HepG2 (cell line): ENCODE measurements around the gene SMTN. TPM values are rescaled to one million over a fixed set of nuclear protein-coding genes. Genes with fewer than 3 reads are reported as not detected.

Source experiments
- BCL6 ChIP-seq: IDR thresholded peaks from 2 replicates; pipeline ENCODE4 v1.6.1; 2016; ENCODE audit warnings: missing genetic modification reagents, missing compliant biosample characterization
- CEBPG ChIP-seq: IDR thresholded peaks from 2 replicates; pipeline ENCODE4 v1.6.1; 2016
- ELF1 ChIP-seq: sonication (generic); formaldehyde crosslinking; IDR thresholded peaks from 2 replicates; pipeline ENCODE4 v1.4.0; 2020; ENCODE audit warnings: missing genetic modification reagents
- ELF3 ChIP-seq: IDR thresholded peaks from 2 replicates; pipeline ENCODE4 v1.6.1; 2016; ENCODE audit warnings: missing genetic modification reagents, missing compliant biosample characterization
- EP300 ChIP-seq, 3 experiments: sonication (generic) in 1 of 3; formaldehyde crosslinking in 1 of 3; IDR thresholded peaks; 2 replicates each; pipeline versions ENCODE4 v1.5.1 to v1.6.1; 2011 to 2020; ENCODE audit warnings: low read depth in 2 of 3, low read length in 2 of 3, borderline replicate concordance in 1 of 3, improper control_type of control experiment in 1 of 3, mild to moderate bottlenecking in 1 of 3, missing genetic modification reagents in 1 of 3, moderate library complexity in 1 of 3
- FOXA1 ChIP-seq, 2 experiments: fragments of 450-650 bp in 1 of 2; sonication (generic) in 1 of 2; formaldehyde crosslinking in 1 of 2; IDR thresholded peaks; 2 replicates each; pipeline versions ENCODE4 v1.4.0 to v1.6.1; 2016 to 2020; ENCODE audit warnings: missing genetic modification reagents in 1 of 2
- FOXJ3 ChIP-seq: sonication (generic); formaldehyde crosslinking; IDR thresholded peaks from 2 replicates; pipeline ENCODE4 v1.4.0; 2020; ENCODE audit warnings: missing genetic modification reagents, mild to moderate bottlenecking, borderline replicate concordance
- FOXP4 ChIP-seq: sonication (generic); formaldehyde crosslinking; IDR thresholded peaks from 2 replicates; pipeline ENCODE4 v1.4.0; 2020; ENCODE audit warnings: missing genetic modification reagents
- KDM5A ChIP-seq: fragments of 200-600 bp; sonication (generic); IDR thresholded peaks from 2 replicates; pipeline ENCODE4 v1.7.0; 2018; ENCODE audit warnings: antibody characterized with exemption, mild to moderate bottlenecking, low read length, borderline replicate concordance
- MAZ ChIP-seq, 2 experiments: sonication (generic) in 1 of 2; formaldehyde crosslinking in 1 of 2; IDR thresholded peaks; 2 replicates each; pipeline versions ENCODE4 v1.5.0 to v1.6.1; 2012 to 2020; ENCODE audit warnings: low read depth in 2 of 2, mild to moderate bottlenecking in 2 of 2, borderline replicate concordance in 1 of 2, improper control_type of control experiment in 1 of 2, low read length in 1 of 2, missing genetic modification reagents in 1 of 2, moderate library complexity in 1 of 2
- MTERF4 ChIP-seq: sonication (generic); formaldehyde crosslinking; IDR thresholded peaks from 2 replicates; pipeline ENCODE4 v1.8.0; 2023; ENCODE audit warnings: mild to moderate bottlenecking, missing genetic modification reagents
- MXD4 ChIP-seq: IDR thresholded peaks from 2 replicates; pipeline ENCODE4 v1.6.1; 2016; ENCODE audit warnings: mild to moderate bottlenecking, missing biosample characterization, missing genetic modification reagents
- MYPOP ChIP-seq: sonication (generic); formaldehyde crosslinking; IDR thresholded peaks from 2 replicates; pipeline ENCODE4 v1.8.1; 2023; ENCODE audit warnings: mild to moderate bottlenecking, moderate library complexity, missing genetic modification reagents
- NR2F2 ChIP-seq: IDR thresholded peaks from 2 replicates; pipeline ENCODE4 v1.6.1; 2012; ENCODE audit warnings: low read depth, inconsistent platforms, borderline replicate concordance
- NR2F6 ChIP-seq, 2 experiments: IDR thresholded peaks; 2 replicates each; pipeline ENCODE4 v1.6.1; 2016; ENCODE audit warnings: antibody characterized with exemption in 1 of 2, mild to moderate bottlenecking in 1 of 2
- NR3C1 ChIP-seq: sonication (generic); formaldehyde crosslinking; IDR thresholded peaks from 2 replicates; pipeline ENCODE4 v1.4.0; 2020; ENCODE audit warnings: missing genetic modification reagents
- RARA ChIP-seq: IDR thresholded peaks from 2 replicates; pipeline ENCODE4 v1.6.1; 2016; ENCODE audit warnings: missing genetic modification reagents, missing compliant biosample characterization
- TP53 ChIP-seq: sonication (generic); formaldehyde crosslinking; conservative IDR thresholded peaks from 2 replicates; pipeline ENCODE4 v1.4.0; 2020; ENCODE audit warnings: missing genetic modification reagents
- ZNF326 ChIP-seq: sonication (generic); formaldehyde crosslinking; IDR thresholded peaks from 2 replicates; pipeline ENCODE4 v1.4.0; 2020; ENCODE audit warnings: missing genetic modification reagents, borderline replicate concordance
- ZNF335 ChIP-seq: sonication (generic); formaldehyde crosslinking; IDR thresholded peaks from 2 replicates; pipeline ENCODE4 v1.4.0; 2020; ENCODE audit warnings: missing genetic modification reagents
- ZNF567 ChIP-seq: sonication (generic); formaldehyde crosslinking; IDR thresholded peaks from 2 replicates; pipeline ENCODE4 v1.8.1; 2023; ENCODE audit warnings: mild to moderate bottlenecking, missing genetic modification reagents, borderline replicate concordance
- ZSCAN31 ChIP-seq: sonication (generic); formaldehyde crosslinking; IDR thresholded peaks from 2 replicates; pipeline ENCODE4 v1.5.0; 2020; ENCODE audit warnings: low read depth, mild to moderate bottlenecking, missing genetic modification reagents
- polyA plus RNA-seq, 8 experiments: library from polyadenylated mRNA; depleted of rRNA in 3 of 8; stranded (reverse) in 7 of 8; unstranded in 1 of 8; fragments of >200 nt; fragmentation: Illumina TruSeq in 4 of 8; extraction: Trizol in 4 of 8; gene quantifications; 2 replicates each; pipeline versions ENCODE4 v1.2.1 to v1.2.3, GENCODE V29; 2011 to 2016; ENCODE audit warnings: low read depth in 4 of 8, missing spikeins in 1 of 8, mixed read lengths in 1 of 8; ENCODE audit not compliant: insufficient read depth in 1 of 8
- total RNA-seq, 5 experiments: library from RNA; depleted of rRNA; stranded (reverse); fragments of >200 nt; fragmentation: Illumina TruSeq; extraction: Trizol; gene quantifications; 2 replicates each; pipeline ENCODE4 v1.2.3, GENCODE V29; 2016; ENCODE audit warnings: low read depth in 1 of 5
- TF ChIP-seq, protein P1 (sequence below): sonication (generic); formaldehyde crosslinking; IDR thresholded peaks from 2 replicates; pipeline ENCODE4 v1.5.0; 2020; ENCODE audit warnings: mild to moderate bottlenecking, missing genetic modification reagents

The SMTN gene
- total and polyA plus RNA-seq, 2 of the 13 experiments (the other 11 are each of a cell fraction or from before 2014, with no cell fraction given): 14.7 to 26.1 TPM

- TF ChIP-seq ELF1 (CRISPR knock-in tag) (no peak), FOXJ3 (CRISPR knock-in tag) (no peak), FOXP4 (CRISPR knock-in tag) (peak; percentile 64; the same call in 1 of the 2 replicates), MYPOP (CRISPR knock-in tag) (no peak), MTERF4 (CRISPR knock-in tag) (no peak), FOXA1 (IDR thresholded peaks at IDR 0.05) (no peak), FOXA1 (CRISPR knock-in tag; IDR thresholded peaks at IDR 0.05) (no peak), ZNF335 (CRISPR knock-in tag) (no peak), NR3C1 (no peak), ELF3 (CRISPR knock-in tag) (0 out of 2 replicates have a peak, but pooled peaks have one; percentile 24), ZNF567 (CRISPR knock-in tag) (no peak), ZNF326 (CRISPR knock-in tag) (no peak), MXD4 (CRISPR knock-in tag) (no peak), CEBPG (CRISPR knock-in tag) (0 out of 2 replicates have a peak, but pooled peaks have one; percentile 14), NR2F2 (no peak), RARA (peak; percentile 9; the same call in 1 of the 2 replicates), BCL6 (CRISPR knock-in tag) (no peak), NR2F6 (IDR thresholded peaks at IDR 0.05) (no peak; the same call in 1 of the 2 replicates), NR2F6 (CRISPR knock-in tag; IDR thresholded peaks at IDR 0.05) (peak; percentile 32; the same call in 1 of the 2 replicates), EP300 (IDR thresholded peaks at IDR 0.05; ENCODE audit: low read depth in 2 of 2, low read length in 2 of 2) (no peak; a peak in 1 of 4 replicates), EP300 (CRISPR knock-in tag; IDR thresholded peaks at IDR 0.05; ENCODE audit: borderline replicate concordance) (no peak), TP53 (CRISPR knock-in tag) (no peak), MAZ (IDR thresholded peaks at IDR 0.05; ENCODE audit: borderline replicate concordance, low read depth, low read length) (peak; percentile 8; the same call in 1 of the 2 replicates), MAZ (CRISPR knock-in tag; IDR thresholded peaks at IDR 0.05; ENCODE audit: low read depth) (0 out of 2 replicates have a peak, but pooled peaks have one; percentile 11), KDM5A (no peak), ZSCAN31 (CRISPR knock-in tag) (no peak)
- TF ChIP-seq, protein P1, sequence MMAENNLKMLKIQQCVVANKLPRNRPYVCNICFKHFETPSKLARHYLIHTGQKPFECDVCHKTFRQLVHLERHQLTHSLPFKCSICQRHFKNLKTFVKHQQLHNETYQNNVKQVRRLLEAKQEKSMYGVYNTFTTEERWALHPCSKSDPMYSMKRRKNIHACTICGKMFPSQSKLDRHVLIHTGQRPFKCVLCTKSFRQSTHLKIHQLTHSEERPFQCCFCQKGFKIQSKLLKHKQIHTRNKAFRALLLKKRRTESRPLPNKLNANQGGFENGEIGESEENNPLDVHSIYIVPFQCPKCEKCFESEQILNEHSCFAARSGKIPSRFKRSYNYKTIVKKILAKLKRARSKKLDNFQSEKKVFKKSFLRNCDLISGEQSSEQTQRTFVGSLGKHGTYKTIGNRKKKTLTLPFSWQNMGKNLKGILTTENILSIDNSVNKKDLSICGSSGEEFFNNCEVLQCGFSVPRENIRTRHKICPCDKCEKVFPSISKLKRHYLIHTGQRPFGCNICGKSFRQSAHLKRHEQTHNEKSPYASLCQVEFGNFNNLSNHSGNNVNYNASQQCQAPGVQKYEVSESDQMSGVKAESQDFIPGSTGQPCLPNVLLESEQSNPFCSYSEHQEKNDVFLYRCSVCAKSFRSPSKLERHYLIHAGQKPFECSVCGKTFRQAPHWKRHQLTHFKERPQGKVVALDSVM (CRISPR knock-in tag): no peak
These were observed 34.4 kb upstream of the SMTN start (continued) for GRCh38 chr22:31046539-31047226.
